GM06990 (cell line): ENCODE measurements around the gene NFXL1.

Experiments
- DNase-seq: peaks from one replicate; pipeline ENCODE4 v3.0.0-alpha.2; 2011; ENCODE audit not compliant: insufficient read length; ENCODE audit errors: extremely low read depth
- H3K27me3 ChIP-seq: replicated peaks from 2 replicates; pipeline ENCODE4 v1.6.0; 2011; ENCODE audit warnings: low read length; ENCODE audit not compliant: control insufficient read depth, insufficient read depth
- H3K36me3 ChIP-seq: 2 replicates; pipeline ENCODE4 v1.5.1; 2011; ENCODE audit warnings: low read length; ENCODE audit not compliant: control insufficient read depth, insufficient read depth
- H3K4me3 ChIP-seq: replicated peaks from 2 replicates; pipeline ENCODE4 v1.5.1; 2011; ENCODE audit warnings: low read depth, mild to moderate bottlenecking, control low read depth, low read length
- TF ChIP-seq, protein P1 (sequence below): IDR thresholded peaks from 2 replicates; pipeline ENCODE4 v1.5.1; 2011; ENCODE audit warnings: low read length, control low read depth, mild to moderate bottlenecking, inconsistent platforms; ENCODE audit not compliant: insufficient read depth, poor library complexity, severe bottlenecking

Gene NFXL1

DNA sequence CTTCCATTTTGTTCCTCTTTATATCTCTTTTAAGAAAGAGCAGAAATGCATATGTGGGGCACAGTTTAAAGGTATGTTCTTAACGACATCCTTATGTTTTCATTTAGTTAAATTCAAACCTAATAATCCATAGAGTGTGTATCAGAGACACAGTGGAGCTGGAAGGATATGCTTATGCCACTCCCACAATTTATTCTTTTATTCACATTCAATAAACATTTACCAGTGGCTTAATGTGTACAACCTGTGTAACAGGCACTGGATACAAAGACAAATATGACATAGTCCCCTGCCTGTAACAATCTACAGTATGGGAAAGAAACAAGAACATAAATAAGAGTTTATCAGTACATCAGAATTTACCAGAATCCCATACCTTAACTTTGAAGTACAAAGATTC lies 54.1 kb downstream of the NFXL1 start:
- no peak overlapping the region for H3K4me3 ChIP-seq
- DNase-seq, result no peak
- no peaks in the 10 kb centered on the region for H3K27me3 ChIP-seq
- TF ChIP-seq, protein P1, sequence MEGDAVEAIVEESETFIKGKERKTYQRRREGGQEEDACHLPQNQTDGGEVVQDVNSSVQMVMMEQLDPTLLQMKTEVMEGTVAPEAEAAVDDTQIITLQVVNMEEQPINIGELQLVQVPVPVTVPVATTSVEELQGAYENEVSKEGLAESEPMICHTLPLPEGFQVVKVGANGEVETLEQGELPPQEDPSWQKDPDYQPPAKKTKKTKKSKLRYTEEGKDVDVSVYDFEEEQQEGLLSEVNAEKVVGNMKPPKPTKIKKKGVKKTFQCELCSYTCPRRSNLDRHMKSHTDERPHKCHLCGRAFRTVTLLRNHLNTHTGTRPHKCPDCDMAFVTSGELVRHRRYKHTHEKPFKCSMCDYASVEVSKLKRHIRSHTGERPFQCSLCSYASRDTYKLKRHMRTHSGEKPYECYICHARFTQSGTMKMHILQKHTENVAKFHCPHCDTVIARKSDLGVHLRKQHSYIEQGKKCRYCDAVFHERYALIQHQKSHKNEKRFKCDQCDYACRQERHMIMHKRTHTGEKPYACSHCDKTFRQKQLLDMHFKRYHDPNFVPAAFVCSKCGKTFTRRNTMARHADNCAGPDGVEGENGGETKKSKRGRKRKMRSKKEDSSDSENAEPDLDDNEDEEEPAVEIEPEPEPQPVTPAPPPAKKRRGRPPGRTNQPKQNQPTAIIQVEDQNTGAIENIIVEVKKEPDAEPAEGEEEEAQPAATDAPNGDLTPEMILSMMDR, result no peak
- no peaks in the 10 kb centered on the region for H3K36me3 ChIP-seq

- H3K27me3 ChIP-seq, result no peaks in the 10 kb centered on the region
- TF ChIP-seq, protein P1, result no peak
- peaks cover 2% of the 10 kb centered on the region; the same call in 1 of the 2 replicates for H3K36me3 ChIP-seq
- DNase-seq, result no peak
- H3K4me3 ChIP-seq, result no peak overlapping the region
Observed at GRCh38 chr4:47858006-47858405, 56.4 kb downstream of the NFXL1 start.

- Histone ChIP-seq H3K27me3 (no peaks in the 10 kb centered on the region), H3K4me3 (no peak overlapping the region), H3K36me3 (peaks cover 2% of the 10 kb centered on the region; the same call in 1 of the 2 replicates)
- no peak for DNase-seq
- TF ChIP-seq, protein P1, result no peak
Observed at GRCh38 chr4:47856713-47857112, 57.7 kb downstream of the NFXL1 start.

DNA sequence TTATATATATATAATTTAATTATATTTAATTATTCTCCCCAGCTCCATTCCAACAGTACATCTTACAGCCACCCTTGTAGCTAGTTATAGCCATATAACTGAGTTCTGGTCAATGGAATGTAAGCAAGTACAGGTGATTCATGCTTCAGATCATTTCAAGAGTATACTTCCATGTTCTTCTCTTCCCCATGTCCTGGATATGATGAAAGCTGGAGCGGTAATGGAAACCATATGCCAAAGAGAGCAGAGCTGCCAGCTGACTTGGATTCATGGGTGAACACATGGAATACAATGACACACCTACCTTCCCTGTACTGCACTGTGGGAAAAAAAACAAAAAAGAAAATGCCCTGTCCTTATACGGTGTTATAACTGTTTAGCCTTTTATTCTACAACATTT lies 59.0 kb downstream of the NFXL1 start:
- no peak overlapping the region for H3K4me3 ChIP-seq
- H3K27me3 ChIP-seq, result no peaks in the 10 kb centered on the region
- TF ChIP-seq, protein P1, result no peak
- no peak for DNase-seq
- H3K36me3 ChIP-seq, result peaks cover 2% of the 10 kb centered on the region; the same call in 1 of the 2 replicates

GRCh38 chr4:47852136-47852535 lies 62.2 kb downstream of the NFXL1 start:
- no peaks in the 10 kb centered on the region for H3K27me3 ChIP-seq
- DNase-seq, result no peak
- H3K4me3 ChIP-seq, result no peak overlapping the region
- H3K36me3 ChIP-seq, result peaks cover 2% of the 10 kb centered on the region; the same call in 1 of the 2 replicates
- TF ChIP-seq, protein P1, result no peak

DNA sequence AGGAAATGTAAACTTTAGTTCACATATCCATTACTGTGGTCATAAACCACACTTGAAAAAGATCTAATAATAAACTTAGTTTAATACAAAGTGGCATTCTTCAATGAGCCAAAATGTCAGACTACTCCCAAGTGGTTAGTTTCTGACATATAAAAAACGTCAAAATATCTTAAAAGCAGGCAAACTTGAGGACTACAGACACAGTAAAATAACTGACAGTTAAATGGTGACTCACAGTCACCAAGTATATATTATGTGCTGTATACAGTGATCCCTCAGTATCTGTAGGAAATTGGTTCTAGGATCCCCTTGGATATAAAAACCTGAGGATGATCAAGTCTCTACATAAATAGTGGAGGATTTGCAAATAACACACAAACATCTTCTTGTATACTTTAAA lies 64.9 kb downstream of the NFXL1 start:
- no peaks in the 10 kb centered on the region for H3K27me3 ChIP-seq
- peaks cover 2% of the 10 kb centered on the region; the same call in 1 of the 2 replicates for H3K36me3 ChIP-seq
- H3K4me3 ChIP-seq, result no peak overlapping the region
- TF ChIP-seq, protein P1, result no peak
- no peak for DNase-seq
